Right lobe of liver (tissue), 6 donors: ENCODE data around the gene SLC13A3. TPM values are rescaled to one million over a fixed set of nuclear protein-coding genes. Genes with fewer than 3 reads are reported as not detected.

ENCODE experiments used
- ATAC-seq, 4 donors: fragments of 200-7000 bp; cut with Tn5 transposase; one replicate each; pipeline ENCODE4 v1.9.1; 2020; ENCODE audit warnings: mild to moderate bottlenecking in 4 of 4, moderate library complexity in 4 of 4
- DNase-seq, 3 donors: peaks; one replicate each; pipeline ENCODE4 v3.0.0-alpha.2; 2020
- H3K27ac ChIP-seq, 3 donors: fragments of 200-600 bp; one replicate each; pipeline ENCODE4 v1.8.0; 2022
- H3K27me3 ChIP-seq, 2 donors: fragments of 200-600 bp; one replicate each; pipeline ENCODE4 v1.8.0; 2022
- H3K36me3 ChIP-seq, 4 donors: fragments of 200-600 bp; sonication (generic) in 1 of 4; one replicate each; pipeline versions ENCODE4 v1.5.1 to v1.8.0; 2017 to 2022; ENCODE audit warnings: control low read depth in 1 of 4
- H3K4me1 ChIP-seq, 4 donors: fragments of 200-600 bp; sonication (generic) in 1 of 4; one replicate each; pipeline versions ENCODE4 v1.5.1 to v1.8.0; 2017 to 2022; ENCODE audit warnings: control low read depth in 1 of 4
- H3K4me3 ChIP-seq, 3 donors: fragments of 200-600 bp; one replicate each; pipeline ENCODE4 v1.8.0; 2022
- H3K9me3 ChIP-seq, 4 donors: fragments of 200-600 bp; sonication (generic) in 1 of 4; one replicate each; pipeline versions ENCODE4 v1.5.1 to v1.8.0; 2017 to 2022; ENCODE audit warnings: control low read depth in 1 of 4
- CTCF ChIP-seq, 4 donors: fragments of 200-600 bp in 3 of 4; fragments of 450-650 bp in 1 of 4; IDR thresholded peaks; one replicate each; pipeline versions ENCODE4 v1.5.1 to v1.8.0; 2016 to 2022; ENCODE audit warnings: antibody characterized with exemption in 4 of 4, mild to moderate bottlenecking in 2 of 4
- POLR2A ChIP-seq: fragments of 450-650 bp; IDR thresholded peaks from one replicate; pipeline ENCODE4 v1.6.1; 2017; ENCODE audit warnings: antibody characterized with exemption, mild to moderate bottlenecking
- WGBS: methylation state at CpG from one replicate; pipeline ENCODE4 v1.1.6; 2018; ENCODE audit warnings: low coverage, low lambda C conversion rate; ENCODE audit not compliant: insufficient coverage; ENCODE audit errors: missing lambda C conversion rate; 5-methylcytosine and 5-hydroxymethylcytosine counted together
- intact Hi-C, 2 donors: fragments of 100-400 bp; cut with DNase I; formaldehyde crosslinking; loops; one replicate each; pipeline versions ENCODE4 v1.11.2 to v1.14.1; 2022
- total RNA-seq, 6 experiments: library from RNA; depleted of rRNA in 2 of 6; stranded (reverse); fragments of >200 nt in 2 of 6; fragmentation: NEBNext Ultra II Directional in 3 of 6; extraction: Animal tissue kit (Norgen Biotek cat#: 25700) in 3 of 6; gene quantifications; one replicate each; pipeline versions ENCODE4 v1.1.0 to v1.2.4, GENCODE V29; 2016 to 2023
- donor health status: DM: no; HTN: yes; CAD: no.
- donor health status: DM: no; HTN: no; CAD: no.
- donor health status: DM: no; HTN: no; CAD: no.
- donor health status: DM: no; HTN: yes; CAD: no.
- donor health status: DM: no; HTN: yes; CAD: no.

SLC13A3 gene
- total RNA-seq, 6 experiments from 2014 or later, result 3.7 to 14.6 (median 9.3) TPM

GRCh38 chr20:46595933-46596332 is 55.3 kb downstream of the SLC13A3 start:
- TF ChIP-seq POLR2A (no peak), CTCF (IDR thresholded peaks at IDR 0.05) (no peak)

GRCh38 chr20:46594725-46595124 is 56.5 kb downstream of the SLC13A3 start:
- H3K27me3 ChIP-seq, result no peaks in the 10 kb centered on the region
- no peaks in the 10 kb centered on the region for H3K4me1 ChIP-seq
- WGBS, result 42% methylated on average over 2 of the region's 2 CpGs
- no peak for DNase-seq
- H3K9me3 ChIP-seq, result no peaks in the 10 kb centered on the region
- intact Hi-C loops, result no loop called here
- TF ChIP-seq POLR2A (no peak), CTCF (IDR thresholded peaks at IDR 0.05) (no peak)
- H3K4me3 ChIP-seq, result no peak overlapping the region
- no peak overlapping the region for H3K27ac ChIP-seq
- no peaks in the 10 kb centered on the region for H3K36me3 ChIP-seq
- no peak for ATAC-seq

More at GRCh38 chr20:46595933-46596332, 55.3 kb downstream of the SLC13A3 start:
- H3K4me1 ChIP-seq, result no peaks in the 10 kb centered on the region
- no peak overlapping the region for H3K27ac ChIP-seq
- no peaks in the 10 kb centered on the region for H3K9me3 ChIP-seq
- DNase-seq, result no peak
- H3K27me3 ChIP-seq, result no peaks in the 10 kb centered on the region
- 77% methylated on average over 7 of the region's 8 CpGs for WGBS
- no peak for ATAC-seq
- H3K36me3 ChIP-seq, result no peaks in the 10 kb centered on the region
- no peak overlapping the region for H3K4me3 ChIP-seq
- intact Hi-C loops, result no loop called here

- ATAC-seq (peak in 1 of 4 donors; percentile 30), DNase-seq (no peak)
- H3K9me3 ChIP-seq, result no peaks in the 10 kb centered on the region
- intact Hi-C loops, result no loop called here
- H3K36me3 ChIP-seq, result no peaks in the 10 kb centered on the region
- H3K27ac ChIP-seq, result no peak overlapping the region
- no peak overlapping the region for H3K4me3 ChIP-seq
- H3K4me1 ChIP-seq, result no peaks in the 10 kb centered on the region
- H3K27me3 ChIP-seq, result no peaks in the 10 kb centered on the region
- TF ChIP-seq POLR2A, result no peak
- TF ChIP-seq CTCF (IDR thresholded peaks at IDR 0.05), result no peak
- 71% methylated on average over 4 of the region's 4 CpGs for WGBS
These were observed 58.5 kb downstream of the SLC13A3 start for GRCh38 chr20:46592580-46593362.

- no peak for DNase-seq
- Histone ChIP-seq H3K27ac (no peak overlapping the region), H3K4me1 (no peaks in the 10 kb centered on the region), H3K27me3 (no peaks in the 10 kb centered on the region), H3K9me3 (no peaks in the 10 kb centered on the region), H3K4me3 (no peak overlapping the region), H3K36me3 (no peaks in the 10 kb centered on the region)
- TF ChIP-seq CTCF (IDR thresholded peaks at IDR 0.05), result no peak
- no peak for TF ChIP-seq POLR2A
- 74% methylated on average over 1 of the region's 1 CpG for WGBS
- intact Hi-C loops, result no loop called here
- ATAC-seq, result no peak
These were observed 60.8 kb downstream of the SLC13A3 start for GRCh38 chr20:46590443-46590842.
